OCI-LY3 (cell line): ENCODE data around the gene KRT15.

Experiments
- CTCF ChIP-seq: fragments of 200-600, 300-600 bp; sonication (generic); IDR thresholded peaks from 2 replicates; pipeline ENCODE4 v1.5.1; 2014; ENCODE audit warnings: antibody characterized with exemption, low read length, low read depth
- EZH2phosphoT487 ChIP-seq: fragments of 200-600 bp; shearing (Covaris generic); IDR thresholded peaks from 2 replicates; pipeline ENCODE4 v1.6.1; 2018; ENCODE audit warnings: antibody characterized with exemption, mixed run types, low read depth

DNA sequence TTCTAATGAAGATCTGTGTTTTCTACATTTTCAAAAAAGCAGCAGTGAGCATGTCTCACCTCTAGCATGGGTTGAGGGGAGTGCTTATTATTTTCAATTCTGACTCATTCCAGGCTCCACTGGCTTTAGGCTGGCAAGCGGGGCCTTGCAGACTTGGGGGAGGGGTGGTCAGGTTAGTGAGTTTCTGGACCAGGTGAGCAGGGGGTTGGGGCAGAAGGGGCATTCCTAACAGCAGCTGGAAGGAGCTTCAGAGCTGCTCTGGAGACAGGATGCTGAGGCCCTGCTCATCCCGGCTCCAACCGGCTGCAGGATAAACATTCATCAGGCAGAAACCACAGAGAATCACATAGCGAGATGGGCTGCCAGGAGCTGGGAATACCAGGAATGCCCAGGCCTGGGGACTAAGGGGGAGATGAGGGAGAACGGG lies 19.9 kb upstream of the KRT15 start:
- no peak for TF ChIP-seq CTCF
- no peak for TF ChIP-seq EZH2phosphoT487
